Posterior vena cava (tissue), 2 donors: Measurements from ENCODE around the gene CRYBB1. TPM values are rescaled to one million over a fixed set of nuclear protein-coding genes. Genes with fewer than 3 reads are reported as not detected.

Experiments
- DNase-seq: peaks from one replicate; pipeline ENCODE4 v3.0.0-alpha.2; 2020; ENCODE audit warnings: low spot score
- intact Hi-C, 2 donors: fragments of 100-400 bp; cut with DNase I; formaldehyde crosslinking; loops; one replicate each; pipeline versions ENCODE4 v1.14.1 to v1.14.2; 2022 to 2023
- total RNA-seq, 2 donors: library from RNA; stranded (reverse); fragmentation: NEBNext Ultra II Directional; extraction: Animal tissue kit (Norgen Biotek cat#: 25700); gene quantifications; one replicate each; pipeline ENCODE4 v1.2.1, GENCODE V29; 2021
- donor health status: DM: yes; HTN: yes; CAD: no.
- donor health status: DM: yes; HTN: yes; CAD: no.

The CRYBB1 gene
- total RNA-seq, 2 donors from 2014 or later = 1.7 to 2.5 TPM

DNA sequence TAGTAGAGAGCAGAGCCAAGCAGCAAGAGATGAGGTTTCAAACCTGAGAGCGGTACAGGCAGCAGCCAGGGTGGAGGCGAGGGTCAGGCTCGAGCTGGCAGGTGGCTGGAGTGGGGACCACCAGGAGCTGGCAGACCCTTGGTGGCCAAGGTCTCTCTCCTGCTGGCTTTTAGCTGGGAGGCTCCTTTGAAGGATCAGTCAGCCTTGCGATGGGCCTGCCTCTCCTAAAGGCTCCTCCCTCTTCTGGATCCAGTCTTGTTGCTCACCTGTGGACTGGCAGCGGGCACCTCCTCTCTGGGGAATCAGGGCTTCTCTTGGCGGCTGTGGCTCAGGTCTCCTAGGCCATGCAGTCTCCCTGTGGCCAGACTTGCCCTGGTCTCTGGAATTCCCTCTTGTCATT lies 52.6 kb downstream of the CRYBB1 start:
- no peak for DNase-seq
- intact Hi-C loops = no loop called here

DNA sequence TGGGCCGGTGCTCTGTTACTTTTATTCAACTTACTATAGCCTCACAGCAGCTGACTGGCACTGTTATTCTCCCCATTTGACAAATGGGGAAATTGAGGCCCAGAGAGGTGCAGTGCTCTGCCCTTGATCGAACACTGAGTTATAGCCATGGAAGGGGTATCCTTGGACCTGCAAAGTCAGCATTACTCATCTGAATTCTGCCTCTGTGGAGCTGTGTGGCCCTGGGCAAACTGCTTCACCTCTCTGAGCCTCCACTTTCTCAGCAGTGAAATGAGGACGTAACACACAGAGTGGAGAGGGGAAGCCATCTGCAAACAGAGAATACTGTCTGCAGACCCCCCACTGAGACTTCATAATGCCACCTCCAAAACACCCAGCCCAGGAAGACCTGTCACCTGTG lies 53.2 kb downstream of the CRYBB1 start:
- DNase-seq = no peak
- intact Hi-C loops = no loop called here

DNA sequence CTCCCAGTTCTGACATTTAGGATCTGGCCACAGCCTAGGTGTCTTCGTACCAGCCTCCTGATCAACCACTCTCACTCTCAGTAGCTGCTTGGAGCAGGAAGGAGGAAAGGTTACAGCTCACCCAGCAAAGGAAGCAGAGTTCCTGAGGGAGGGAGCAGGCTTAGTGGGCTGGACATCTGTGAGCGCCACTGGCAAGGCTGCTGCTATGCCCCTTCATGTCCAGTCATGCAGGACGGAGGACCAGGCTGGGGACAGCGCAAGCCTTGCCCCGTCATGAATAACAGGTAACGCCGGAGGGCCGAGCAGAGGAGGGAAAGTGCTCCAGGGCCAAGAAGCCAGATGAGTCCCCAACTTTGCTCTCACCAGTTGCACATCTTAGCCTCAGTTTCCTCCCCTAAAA lies 53.6 kb downstream of the CRYBB1 start:
- intact Hi-C loops = no loop called here
- DNase-seq = no peak

DNA sequence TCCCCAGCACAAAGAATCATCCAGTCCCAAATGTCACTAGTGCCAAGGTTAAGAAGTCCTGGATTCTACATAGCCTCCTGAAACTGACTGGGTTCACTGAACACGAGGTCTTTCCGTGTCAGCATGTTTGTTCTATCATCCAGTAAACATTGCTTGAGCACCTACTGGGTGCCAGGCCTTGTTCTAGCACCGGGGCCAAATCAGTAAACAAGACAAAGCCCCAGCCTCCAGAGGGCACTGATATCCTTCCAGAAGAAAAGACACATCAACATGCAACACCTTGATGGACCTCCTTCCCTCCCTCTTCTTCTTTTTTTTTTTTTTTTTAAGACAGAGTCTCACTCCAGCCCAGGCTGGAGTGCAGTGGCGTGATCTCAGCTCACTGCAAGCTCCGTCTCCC lies 54.8 kb downstream of the CRYBB1 start:
- no peak for DNase-seq
- intact Hi-C loops = no loop called here

DNA sequence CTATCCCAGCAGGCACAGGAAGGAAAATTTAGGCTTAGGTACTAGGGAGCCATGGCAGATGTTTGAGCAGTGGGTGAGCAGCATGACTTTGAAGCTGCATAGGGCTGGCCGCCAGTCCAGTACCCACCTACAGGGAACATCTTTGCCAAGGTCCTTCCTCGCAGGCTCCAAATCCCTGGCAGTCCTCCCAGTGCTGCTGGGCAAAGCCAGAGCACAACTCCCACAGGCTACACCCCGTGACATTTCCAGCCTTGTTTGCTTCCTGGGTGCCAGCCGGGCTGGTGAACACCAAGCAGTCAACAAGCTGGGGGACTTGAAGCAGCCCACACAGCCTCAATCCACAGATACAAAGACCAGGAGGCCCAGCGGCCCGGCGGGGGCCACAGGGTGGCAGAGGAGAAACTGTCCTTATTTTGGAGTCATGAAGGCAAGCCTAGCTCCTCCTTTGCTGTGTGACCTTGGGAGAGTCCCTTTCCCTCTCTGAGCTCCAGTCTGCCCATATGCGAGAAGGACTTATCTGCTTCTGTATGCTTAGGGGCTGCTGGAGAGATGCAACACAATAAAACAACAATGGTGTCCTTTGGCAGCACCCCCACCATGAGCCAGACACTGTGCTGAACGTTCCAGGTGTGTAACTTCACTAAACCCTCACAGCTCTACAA lies 55.9 kb downstream of the CRYBB1 start:
- intact Hi-C loops = no loop called here
- DNase-seq = no peak

DNA sequence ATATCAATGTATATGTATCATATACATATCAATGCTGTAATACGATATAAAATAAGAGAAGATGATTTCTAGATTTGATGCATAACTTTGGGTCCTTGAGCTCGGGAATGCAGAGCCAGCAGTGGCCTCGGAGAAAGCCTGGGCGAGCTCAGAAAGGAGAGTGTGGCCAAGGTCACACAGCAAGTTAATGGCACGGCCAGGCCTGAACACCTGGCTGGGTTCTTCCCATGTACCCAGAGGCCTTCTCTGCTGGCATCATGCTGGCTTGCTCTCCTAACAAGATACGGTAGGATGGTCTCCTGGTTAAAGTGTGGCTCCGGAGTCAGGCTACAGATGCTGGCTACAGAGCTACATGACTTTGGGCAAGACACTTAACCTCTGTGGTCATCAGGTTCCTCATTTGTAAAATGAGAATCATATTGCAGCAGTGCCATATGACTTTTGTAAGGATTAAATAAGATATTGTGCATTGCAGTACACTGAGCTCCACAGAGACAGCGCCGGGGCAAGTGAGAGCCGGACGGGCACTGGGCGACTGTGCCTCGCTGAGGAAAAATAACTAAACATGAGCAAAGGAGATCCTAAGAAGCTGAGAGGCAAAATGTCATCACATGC lies 57.8 kb downstream of the CRYBB1 start:
- no peak for DNase-seq
- intact Hi-C loops = loop anchor here in 1 of 2 donors (5.0 kb wide), 1 partner anchor 912 kb away; no protein-coding TSS in a partner anchor

DNA sequence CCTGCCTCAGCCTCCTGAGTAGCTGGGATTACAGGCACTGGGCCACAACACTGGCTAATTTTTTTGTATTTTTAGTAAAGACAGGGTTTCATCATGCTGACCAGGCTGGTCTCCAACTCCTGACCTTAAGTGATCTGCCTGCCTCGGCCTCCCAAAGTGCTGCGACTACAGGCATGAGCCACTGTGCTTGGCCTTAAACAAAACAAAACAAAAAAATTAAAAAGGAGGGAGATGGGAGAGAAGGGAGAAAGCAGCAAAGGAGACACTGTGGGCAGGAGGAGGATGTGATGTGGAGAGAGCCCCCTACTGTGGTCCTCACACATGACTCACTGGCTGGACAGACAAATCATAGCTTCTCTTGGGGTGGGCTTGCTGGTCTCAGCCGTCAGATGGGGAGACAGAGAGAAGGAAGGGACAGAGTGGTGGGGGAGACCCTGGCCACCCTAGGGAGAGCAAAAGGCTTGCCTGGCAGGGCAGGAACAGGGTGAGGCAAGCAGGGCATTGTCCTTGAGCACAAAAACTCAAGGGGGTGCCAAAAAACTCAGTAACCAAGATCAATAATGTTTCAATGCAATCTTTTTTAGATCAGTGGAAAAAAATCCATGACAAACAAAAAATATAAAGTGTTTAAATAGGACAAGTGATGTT lies 59.5 kb downstream of the CRYBB1 start:
- no peak for DNase-seq
- intact Hi-C loops = loop anchor here in 1 of 2 donors (5.0 kb wide), 1 partner anchor 914 kb away; no protein-coding TSS in a partner anchor

DNA sequence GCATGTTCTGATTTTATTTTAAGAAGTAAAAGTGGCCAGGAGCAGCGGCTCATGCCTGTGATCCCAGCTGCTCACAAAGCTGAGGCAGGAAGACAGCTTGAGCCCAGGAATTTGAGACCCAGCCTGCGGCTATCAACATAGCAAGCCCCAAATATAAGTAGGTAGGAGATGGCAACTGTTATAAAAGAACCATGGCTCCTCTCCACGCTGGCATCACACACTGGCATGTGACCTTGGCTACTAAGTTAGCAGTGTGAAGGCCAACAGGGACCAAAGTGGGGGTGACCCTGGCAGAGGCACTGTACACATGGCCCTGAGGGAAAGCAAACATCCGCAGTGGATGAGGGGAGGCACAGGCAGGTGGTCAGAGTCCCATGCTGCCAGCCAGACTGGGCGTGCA lies 60.9 kb downstream of the CRYBB1 start:
- DNase-seq = no peak
- intact Hi-C loops = loop anchor here in 1 of 2 donors (5.0 kb wide), 1 partner anchor 915 kb away; no protein-coding TSS in a partner anchor

DNA sequence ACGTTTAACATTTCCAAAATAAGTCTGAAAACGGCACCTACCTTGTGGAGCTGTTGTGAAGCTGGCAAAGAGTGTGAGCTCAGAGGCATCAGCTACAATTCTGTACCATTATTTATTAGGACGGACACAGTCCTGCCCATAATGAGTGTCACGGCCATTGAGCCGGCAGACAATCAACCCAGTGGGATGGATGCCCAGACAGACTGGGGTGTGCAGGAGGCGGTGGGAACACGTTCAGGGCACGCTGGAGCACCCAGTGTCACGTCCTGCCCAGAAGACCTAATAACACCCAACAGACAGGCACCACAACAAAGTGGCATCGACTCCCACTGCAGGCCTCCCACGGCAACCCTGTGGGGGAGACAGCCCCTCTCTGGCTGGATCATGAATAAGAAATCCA lies 62.3 kb downstream of the CRYBB1 start:
- intact Hi-C loops = loop anchor here in 1 of 2 donors (5.0 kb wide), 1 partner anchor 917 kb away; no protein-coding TSS in a partner anchor
- DNase-seq = no peak

DNA sequence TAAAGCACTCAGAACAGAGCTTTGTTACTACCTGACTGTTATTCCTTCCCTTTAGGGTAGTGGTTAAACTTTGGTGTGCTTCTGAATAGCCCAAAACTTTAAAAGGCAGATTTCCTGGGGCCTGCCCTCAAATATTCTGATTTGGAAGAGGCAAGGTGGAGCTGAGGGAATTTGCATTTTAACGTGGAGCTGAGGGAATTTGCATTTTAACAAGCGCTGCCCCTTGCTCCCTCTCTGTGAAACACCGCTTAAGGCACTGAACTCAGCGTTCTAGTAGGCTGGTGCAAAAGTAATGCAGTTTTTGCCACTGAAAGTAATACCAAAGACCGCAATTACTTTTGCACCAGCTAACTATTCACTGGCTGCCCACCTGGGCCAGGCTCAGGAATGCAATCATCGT lies 62.9 kb downstream of the CRYBB1 start:
- intact Hi-C loops = loop anchor here in 1 of 2 donors (5.0 kb wide), 1 partner anchor 917 kb away; no protein-coding TSS in a partner anchor
- no peak for DNase-seq

DNA sequence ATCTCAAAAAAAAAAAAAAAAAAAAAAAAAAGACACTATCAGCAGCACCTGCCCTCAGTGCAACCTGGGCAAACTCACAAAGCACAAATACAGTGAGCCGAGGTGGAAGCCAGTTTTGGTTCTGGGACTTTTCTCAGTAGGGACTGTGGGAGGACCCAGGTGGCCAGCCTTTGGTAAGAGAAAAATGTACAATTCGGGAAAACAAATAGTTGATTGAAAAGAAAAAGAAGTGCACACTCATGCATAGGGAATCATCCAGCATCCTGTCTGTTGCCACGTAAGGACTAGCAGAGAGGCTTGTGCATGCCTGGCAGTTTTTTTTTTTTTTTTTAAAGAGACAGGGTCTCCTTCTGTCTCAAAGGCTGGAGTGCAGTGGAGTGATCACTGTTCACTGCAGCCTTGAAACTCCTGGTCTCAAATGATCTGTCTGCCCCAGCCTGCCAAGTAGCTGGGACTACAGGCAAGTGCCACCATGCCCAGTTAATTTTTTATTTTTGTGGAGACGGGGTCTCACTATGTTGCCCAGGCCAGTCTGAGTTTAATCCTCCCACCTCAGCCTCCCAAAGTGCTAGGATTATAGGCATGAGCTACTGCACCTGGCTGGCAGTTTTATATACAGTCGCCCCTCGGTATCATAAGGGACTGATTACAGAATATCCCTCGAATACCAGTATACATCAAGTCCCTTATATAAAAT lies 64.6 kb downstream of the CRYBB1 start:
- no peak for DNase-seq
- intact Hi-C loops = no loop called here

DNA sequence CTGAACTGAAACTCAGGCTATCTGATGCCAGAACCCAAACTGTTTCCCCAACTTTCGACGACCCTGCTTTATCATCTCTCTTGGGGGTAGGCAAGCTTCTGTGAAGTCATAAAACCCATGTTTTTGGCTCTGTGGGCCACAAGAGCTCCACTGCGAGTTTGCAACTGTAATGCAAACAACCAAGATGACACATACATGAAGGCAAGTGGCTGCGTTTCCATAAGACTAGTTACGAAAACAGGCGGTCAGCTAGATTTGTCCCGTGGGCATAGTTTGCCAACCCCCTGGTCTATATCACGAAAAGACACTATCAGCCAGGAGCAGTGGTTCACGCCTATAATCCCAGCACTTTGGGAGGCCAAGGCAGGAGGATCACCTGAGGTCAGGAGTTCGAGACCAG lies 65.4 kb downstream of the CRYBB1 start:
- no peak for DNase-seq
- intact Hi-C loops = no loop called here

DNA sequence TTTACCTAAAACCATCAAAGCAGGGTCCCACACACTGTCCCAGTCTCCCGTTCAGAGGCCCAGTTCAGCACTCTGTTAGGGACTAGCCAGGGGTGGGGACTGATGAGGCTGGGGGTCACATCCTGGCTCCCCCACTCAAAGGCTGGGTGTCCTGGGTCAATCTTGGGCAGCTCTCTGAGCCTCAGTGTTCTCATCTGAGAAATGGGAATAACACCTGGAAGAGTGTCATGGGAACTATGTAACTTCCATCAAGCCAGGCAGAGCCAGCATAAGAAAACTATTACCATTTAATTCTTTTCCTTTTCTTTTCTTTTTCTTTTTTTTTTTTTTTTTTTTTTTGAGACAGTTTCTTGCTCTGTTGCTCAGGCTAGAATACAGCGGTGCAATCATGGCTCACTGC lies 66.3 kb downstream of the CRYBB1 start:
- DNase-seq = no peak

DNA sequence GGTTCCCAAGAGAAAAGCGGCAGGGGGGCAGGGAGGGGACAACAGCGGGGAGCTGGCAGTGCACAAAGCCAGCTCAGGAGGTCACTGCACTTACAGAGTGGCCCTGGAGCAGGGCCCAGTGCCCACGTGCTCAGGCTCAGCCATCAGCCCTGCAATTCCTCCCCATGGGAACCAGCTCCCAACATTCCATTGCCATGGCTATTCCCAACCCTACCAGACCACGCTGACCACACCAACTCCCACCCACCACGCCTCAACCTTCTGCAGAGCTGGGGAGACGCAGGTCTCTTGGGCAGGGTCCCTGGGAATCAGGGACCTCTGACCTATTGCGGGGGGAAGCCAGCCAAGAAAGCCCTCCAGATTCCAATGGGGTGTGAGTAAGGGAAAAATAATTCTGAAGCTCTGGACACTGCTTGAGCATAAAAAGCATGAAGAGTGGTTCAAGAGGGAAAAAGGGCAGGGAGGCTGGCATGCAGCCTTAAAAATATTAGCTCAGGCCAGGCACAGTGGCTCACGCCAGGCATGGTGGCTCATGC lies 67.3 kb downstream of the CRYBB1 start:
- intact Hi-C loops = no loop called here
- peak; percentile 81 for DNase-seq

More for the DNA sequence above, 66.3 kb downstream of the CRYBB1 start:
- intact Hi-C loops = no loop called here

DNA sequence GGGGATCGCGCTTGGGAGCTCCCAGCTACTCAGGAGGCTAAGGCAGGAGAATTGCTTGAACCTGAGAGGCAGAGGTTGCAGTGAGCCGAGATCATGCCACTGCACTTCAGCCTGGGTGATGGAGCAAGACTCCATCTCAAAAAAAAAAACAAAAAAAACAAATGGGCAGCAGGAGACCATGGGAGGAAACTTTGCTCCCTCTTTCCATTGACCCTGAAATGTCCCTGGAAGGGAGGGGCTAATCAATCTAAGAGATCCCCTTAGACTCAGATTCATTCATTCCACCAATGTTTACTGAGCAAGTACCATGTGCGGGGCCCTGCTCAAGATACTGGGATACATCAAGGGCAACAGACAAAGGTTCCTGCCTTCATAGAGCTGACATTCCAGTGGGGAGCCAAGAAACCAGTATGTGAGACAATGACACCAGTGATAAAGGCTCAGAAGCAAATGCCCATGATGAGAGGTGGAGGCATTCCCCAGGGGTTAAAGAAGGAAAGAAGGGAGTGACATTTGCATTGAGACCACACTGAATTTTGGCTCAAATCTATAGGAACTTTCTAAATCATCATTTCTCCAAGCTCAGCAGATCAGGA lies 67.8 kb downstream of the CRYBB1 start:
- DNase-seq = no peak
- intact Hi-C loops = no loop called here
